ENCODE data around the gene FAM136A. TPM values are rescaled to one million over a fixed set of nuclear protein-coding genes. Genes with fewer than 3 reads are reported as not detected.

The FAM136A gene
- total and polyA plus RNA-seq, 11 donors = 16.8 to 42.8 (median 23.9) TPM

DNA sequence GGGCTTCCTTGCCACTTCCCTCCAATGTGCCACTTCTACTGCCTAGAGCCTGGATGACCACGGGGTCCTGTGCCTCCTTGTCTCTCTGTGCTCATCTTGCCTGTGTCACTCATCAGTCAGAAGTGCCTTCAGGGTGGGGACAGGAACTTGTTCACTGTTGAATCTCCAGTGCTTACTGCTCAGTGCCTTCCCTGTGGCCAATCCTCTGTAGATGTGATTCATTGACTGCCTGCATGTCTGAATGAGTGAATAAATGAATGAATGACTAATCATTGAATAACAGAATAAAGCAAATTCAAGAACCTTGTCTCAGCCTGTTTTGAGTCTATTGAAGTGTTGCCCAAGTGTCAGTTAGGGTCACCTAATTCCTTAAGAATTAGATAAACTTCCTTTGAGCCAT is 42.3 kb upstream of the FAM136A start:
- H3K36me3 ChIP-seq = no peaks in the 10 kb centered on the region
- H3K27ac ChIP-seq = no peak overlapping the region
- no peak for TF ChIP-seq POLR2A (IDR thresholded peaks at IDR 0.05)
- DNase-seq (no peak), ATAC-seq (no peak)
- 20 to 54% (median 35%) methylated on average over 1 of the region's 1 CpG for WGBS, 4 donors
- peaks cover 0 to 33% (median 2%) of the 10 kb centered on the region in 9 donors for H3K27me3 ChIP-seq
- no peaks in the 10 kb centered on the region for H3K9me3 ChIP-seq
- intact Hi-C loops (cut with DNase I) = loop anchor here in 6 of 10 donors (10.0 kb wide), 2 partner anchors 211 to 301 kb away; partner anchors contain the start of gene TGFA (in 2 of the 6)
- H3K4me3 ChIP-seq = no peak overlapping the region
- H3K4me1 ChIP-seq = no peaks in the 10 kb centered on the region

DNA sequence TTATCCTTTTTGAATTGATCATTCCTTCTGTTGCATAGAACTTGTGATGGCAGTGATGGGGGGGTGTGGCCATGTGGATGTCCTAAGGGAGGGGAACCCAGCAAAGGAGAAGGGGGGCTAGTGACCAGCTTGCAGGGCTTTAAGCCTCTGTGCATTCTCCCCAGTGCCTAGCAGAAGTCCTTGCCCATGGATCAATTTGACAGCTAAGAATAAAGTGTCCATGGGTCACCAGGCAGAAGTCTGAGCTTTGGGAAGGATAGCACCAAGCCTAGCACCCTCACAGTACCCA is 39.6 kb upstream of the FAM136A start:
- Histone ChIP-seq H3K4me3 (no peak overlapping the region), H3K4me1 (no peaks in the 10 kb centered on the region), H3K36me3 (no peaks in the 10 kb centered on the region), H3K9me3 (no peaks in the 10 kb centered on the region), H3K27me3 (peaks cover 0 to 27% (median 2%) of the 10 kb centered on the region in 9 donors), H3K27ac (no peak overlapping the region)
- ATAC-seq = no peak
- TF ChIP-seq, protein P1, sequence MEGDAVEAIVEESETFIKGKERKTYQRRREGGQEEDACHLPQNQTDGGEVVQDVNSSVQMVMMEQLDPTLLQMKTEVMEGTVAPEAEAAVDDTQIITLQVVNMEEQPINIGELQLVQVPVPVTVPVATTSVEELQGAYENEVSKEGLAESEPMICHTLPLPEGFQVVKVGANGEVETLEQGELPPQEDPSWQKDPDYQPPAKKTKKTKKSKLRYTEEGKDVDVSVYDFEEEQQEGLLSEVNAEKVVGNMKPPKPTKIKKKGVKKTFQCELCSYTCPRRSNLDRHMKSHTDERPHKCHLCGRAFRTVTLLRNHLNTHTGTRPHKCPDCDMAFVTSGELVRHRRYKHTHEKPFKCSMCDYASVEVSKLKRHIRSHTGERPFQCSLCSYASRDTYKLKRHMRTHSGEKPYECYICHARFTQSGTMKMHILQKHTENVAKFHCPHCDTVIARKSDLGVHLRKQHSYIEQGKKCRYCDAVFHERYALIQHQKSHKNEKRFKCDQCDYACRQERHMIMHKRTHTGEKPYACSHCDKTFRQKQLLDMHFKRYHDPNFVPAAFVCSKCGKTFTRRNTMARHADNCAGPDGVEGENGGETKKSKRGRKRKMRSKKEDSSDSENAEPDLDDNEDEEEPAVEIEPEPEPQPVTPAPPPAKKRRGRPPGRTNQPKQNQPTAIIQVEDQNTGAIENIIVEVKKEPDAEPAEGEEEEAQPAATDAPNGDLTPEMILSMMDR (IDR thresholded peaks at IDR 0.05) = no peak
- no peak for TF ChIP-seq POLR2A (IDR thresholded peaks at IDR 0.05)
- intact Hi-C loops (cut with DNase I) = loop anchor here in 9 of 10 donors (1.0 to 10.0 kb wide), 6 partner anchors 213 to 307 kb away; partner anchors contain the start of gene TGFA (in 2 of the 9)
- no peak for DNase-seq

- ATAC-seq (peak in 3 of 4 donors; percentile 39 to 66 (median 60)), DNase-seq (no peak)
- intact Hi-C loops (cut with DNase I) = loop anchor here in 9 of 10 donors (1.0 to 10.0 kb wide), 6 partner anchors 214 to 308 kb away; partner anchors contain the start of gene TGFA (in 2 of the 9)
- Histone ChIP-seq H3K36me3 (no peaks in the 10 kb centered on the region), H3K9me3 (no peaks in the 10 kb centered on the region), H3K27me3 (peaks cover 0 to 29% (median 2%) of the 10 kb centered on the region in 9 donors), H3K4me1 (no peaks in the 10 kb centered on the region), H3K27ac (no peak overlapping the region), H3K4me3 (no peak overlapping the region)
- 6 to 9% (median 8%) methylated on average over 7 of the region's 7 CpGs for WGBS, 4 donors
- TF ChIP-seq POLR2A (IDR thresholded peaks at IDR 0.05) = no peak
- TF ChIP-seq, protein P1 (IDR thresholded peaks at IDR 0.05) = peak; percentile 50 to 80 (median 75)
Observed at GRCh38 chr2:70340761-70341476, 39.1 kb upstream of the FAM136A start.

DNA sequence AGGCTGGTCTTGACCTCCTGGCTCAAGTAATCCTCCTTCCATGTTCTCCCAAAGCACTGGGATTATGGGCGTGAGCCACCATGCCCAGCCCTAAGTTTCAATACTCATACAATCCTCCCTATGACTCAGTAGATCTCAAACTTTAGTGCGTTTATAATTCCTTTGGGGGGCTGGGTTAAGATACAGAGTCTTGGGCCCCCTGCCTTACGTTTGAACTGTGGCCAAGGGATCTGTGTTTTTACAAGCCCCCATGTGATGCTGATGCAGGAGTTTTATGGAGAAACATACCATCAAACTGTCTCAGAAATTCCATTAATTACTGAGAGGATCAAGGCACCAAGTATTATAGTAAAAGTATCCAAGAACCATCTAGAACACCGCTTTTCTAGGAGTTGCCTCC is 38.2 kb upstream of the FAM136A start:
- 69 to 78% (median 76%) methylated on average over 4 of the region's 4 CpGs for WGBS, 4 donors
- peaks cover 0 to 22% (median 0%) of the 10 kb centered on the region in 9 donors for H3K27me3 ChIP-seq
- ATAC-seq (no peak), DNase-seq (no peak)
- H3K4me3 ChIP-seq = no peak overlapping the region
- no peak overlapping the region for H3K27ac ChIP-seq
- TF ChIP-seq, protein P1 (IDR thresholded peaks at IDR 0.05) = no peak
- no peak for TF ChIP-seq POLR2A (IDR thresholded peaks at IDR 0.05)
- intact Hi-C loops (cut with DNase I) = loop anchor here in 8 of 10 donors (2.0 to 10.0 kb wide), 4 partner anchors 215 to 309 kb away; partner anchors contain the start of gene TGFA (in 2 of the 8)
- H3K4me1 ChIP-seq = no peaks in the 10 kb centered on the region
- no peaks in the 10 kb centered on the region for H3K9me3 ChIP-seq
- H3K36me3 ChIP-seq = no peaks in the 10 kb centered on the region
